GM06990 (cell line): Measurements from ENCODE around the gene SCT.

Source experiments
- DNase-seq: peaks from one replicate; pipeline ENCODE4 v3.0.0-alpha.2; 2011; ENCODE audit not compliant: insufficient read length; ENCODE audit errors: extremely low read depth
- H3K27me3 ChIP-seq: replicated peaks from 2 replicates; pipeline ENCODE4 v1.6.0; 2011; ENCODE audit warnings: low read length; ENCODE audit not compliant: control insufficient read depth, insufficient read depth
- H3K36me3 ChIP-seq: 2 replicates; pipeline ENCODE4 v1.5.1; 2011; ENCODE audit warnings: low read length; ENCODE audit not compliant: control insufficient read depth, insufficient read depth
- H3K4me3 ChIP-seq: replicated peaks from 2 replicates; pipeline ENCODE4 v1.5.1; 2011; ENCODE audit warnings: low read depth, mild to moderate bottlenecking, control low read depth, low read length
- CTCF ChIP-seq: IDR thresholded peaks from 2 replicates; pipeline ENCODE4 v1.5.1; 2011; ENCODE audit warnings: low read length, control low read depth, mild to moderate bottlenecking, inconsistent platforms; ENCODE audit not compliant: insufficient read depth, poor library complexity, severe bottlenecking

SCT gene

GRCh38 chr11:614021-614622 lies 12.9 kb downstream of the SCT start:
- DNase-seq: no peak
- peaks cover 41% of the 10 kb centered on the region for H3K36me3 ChIP-seq
- H3K4me3 ChIP-seq: peak overlapping the region; percentile 100
- H3K27me3 ChIP-seq: no peaks in the 10 kb centered on the region
- TF ChIP-seq CTCF: no peak

- TF ChIP-seq CTCF: no peak
- DNase-seq: peak; percentile 79
- peak overlapping the region; percentile 100 for H3K4me3 ChIP-seq
- H3K36me3 ChIP-seq: peaks cover 41% of the 10 kb centered on the region
- H3K27me3 ChIP-seq: no peaks in the 10 kb centered on the region
These were observed 13.5 kb downstream of the SCT start for GRCh38 chr11:613369-613968.

GRCh38 chr11:612961-613300 lies 14.1 kb downstream of the SCT start:
- DNase-seq: no peak
- TF ChIP-seq CTCF: no peak
- peaks cover 44% of the 10 kb centered on the region for H3K36me3 ChIP-seq

GRCh38 chr11:612201-612960 lies 14.6 kb downstream of the SCT start:
- Histone ChIP-seq H3K27me3 (no peaks in the 10 kb centered on the region), H3K4me3 (no peak overlapping the region), H3K36me3 (peaks cover 44% of the 10 kb centered on the region)
- TF ChIP-seq CTCF: peak; percentile 24
- DNase-seq: no peak

More at GRCh38 chr11:612961-613300, 14.1 kb downstream of the SCT start:
- Histone ChIP-seq H3K27me3 (no peaks in the 10 kb centered on the region), H3K4me3 (no peak overlapping the region)

- DNase-seq: no peak
- no peak for TF ChIP-seq CTCF
- no peaks in the 10 kb centered on the region for H3K27me3 ChIP-seq
- H3K36me3 ChIP-seq: peaks cover 49% of the 10 kb centered on the region
- no peak overlapping the region for H3K4me3 ChIP-seq
These were observed 15.7 kb downstream of the SCT start for GRCh38 chr11:611001-611996.
